ENCODE measurements around the gene ELMO1.

Gene ELMO1

DNA sequence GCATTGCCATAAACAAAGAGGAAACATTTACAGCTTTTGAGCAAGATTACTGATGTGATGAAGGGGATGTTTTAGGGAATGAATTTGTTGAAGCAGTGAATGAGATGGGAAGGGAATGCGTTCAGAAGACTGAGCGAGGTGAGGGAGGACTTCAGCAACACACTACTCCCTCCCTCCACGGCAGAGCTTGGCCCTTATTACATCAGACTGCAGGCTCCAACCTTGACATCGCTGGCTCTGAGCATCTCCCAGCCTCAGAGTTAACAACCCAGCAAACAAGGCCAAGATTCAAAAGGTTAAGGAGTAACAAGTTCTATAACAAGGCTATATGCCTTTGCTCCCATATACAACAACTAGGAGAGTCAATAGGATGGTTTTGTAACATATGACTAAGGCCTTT is 164.4 kb downstream of the ELMO1 start:
- peak overlapping the region in 2 of 7 experiments; percentile 7 to 54 for H3K4me3 ChIP-seq (ENCODE audit: control insufficient read depth in 1 of 7, extremely low read depth in 1 of 7, insufficient read depth in 4 of 7, low read depth in 2 of 7, low read length in 6 of 7)
- CTCF ChIA-PET: interaction anchor here (0.9 to 5.5 kb wide), 17 partner anchors 8 to 157 kb away, joined by 3 to 35 read pairs (median 4); no protein-coding TSS in a partner anchor
- no peak overlapping the region for H3K27ac ChIP-seq (ENCODE audit: insufficient read depth in 1 of 2, low read depth in 1 of 2, low read length in 2 of 2, poor library complexity in 1 of 2, severe bottlenecking in 2 of 2)
- peaks cover 0 to 25% (median 10%) of the 10 kb centered on the region in 4 experiments for H3K36me3 ChIP-seq (ENCODE audit: control insufficient read depth in 4 of 4, insufficient read depth in 4 of 4, low read length in 3 of 4)
- H3K4me1 ChIP-seq (ENCODE audit: control extremely low read depth in 1 of 4, control insufficient read depth in 4 of 4, insufficient read depth in 4 of 4, low read length in 3 of 4): peaks cover 17 to 56% (median 52%) of the 10 kb centered on the region in 4 experiments
- no peak for DNase-seq
- H3K9me3 ChIP-seq (ENCODE audit: control extremely low read depth in 1 of 5, control insufficient read depth in 4 of 5, insufficient read depth in 2 of 5, low read depth in 1 of 5, low read length in 4 of 5): no peaks in the 10 kb centered on the region
- 51% methylated on average over 2 of the region's 4 CpGs for WGBS (ENCODE audit: insufficient coverage)
- POLR2A ChIA-PET: interaction anchor here (0.6 to 1.0 kb wide), 2 partner anchors 12 to 27 kb away, joined by 4 to 5 read pairs; no protein-coding TSS in a partner anchor
- no peaks in the 10 kb centered on the region for H3K27me3 ChIP-seq (replicated peaks in 2 of 5; ENCODE audit: control insufficient read depth in 4 of 5, insufficient read depth in 5 of 5, low read length in 4 of 5)

DNA sequence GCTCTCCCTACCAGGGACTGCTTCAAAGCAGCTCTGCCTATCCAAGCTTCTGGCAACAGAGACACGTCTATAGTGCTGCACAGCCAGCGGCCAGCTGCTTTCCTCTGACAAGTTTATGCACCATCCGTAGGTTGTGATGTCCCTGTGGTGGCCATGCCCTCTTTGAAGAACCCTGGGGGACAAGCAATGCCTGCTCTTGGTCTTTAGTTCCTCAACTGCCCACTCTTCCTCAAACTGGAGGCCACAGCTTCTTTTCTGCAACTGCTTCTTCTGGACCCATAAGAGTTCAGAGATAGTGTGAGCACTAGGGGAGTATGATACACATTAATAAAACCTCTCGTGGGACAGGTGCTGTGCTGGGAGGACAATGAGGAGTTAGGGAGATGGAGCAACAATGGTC is 164.9 kb downstream of the ELMO1 start:
- DNase-seq: no peak

DNA sequence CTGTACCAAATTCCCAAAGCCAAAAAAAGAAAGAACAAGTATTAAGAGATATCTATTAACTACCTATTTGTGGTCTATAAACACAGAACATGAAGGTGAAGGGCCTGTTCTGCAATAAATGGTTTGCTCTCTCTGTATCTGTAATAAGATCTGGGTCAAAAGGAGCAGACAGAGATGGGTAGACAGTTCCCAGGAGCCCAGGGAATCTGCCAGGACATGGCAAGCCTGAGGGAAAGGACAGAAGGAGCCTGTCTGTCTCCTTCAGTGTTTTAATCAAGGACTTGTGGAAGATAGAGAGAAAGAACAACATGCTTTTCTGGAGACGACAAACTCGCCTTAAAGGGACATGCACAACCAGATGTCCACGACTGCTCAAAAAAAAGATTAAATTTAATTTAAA is 165.7 kb downstream of the ELMO1 start:
- Histone ChIP-seq H3K27ac (ENCODE audit: insufficient read depth in 1 of 2, low read depth in 1 of 2, low read length in 2 of 2, poor library complexity in 1 of 2, severe bottlenecking in 2 of 2) (peak overlapping the region in 1 of 2 experiments; percentile 25), H3K9me3 (ENCODE audit: control extremely low read depth in 1 of 5, control insufficient read depth in 4 of 5, insufficient read depth in 2 of 5, low read depth in 1 of 5, low read length in 4 of 5) (no peaks in the 10 kb centered on the region), H3K4me1 (ENCODE audit: control extremely low read depth in 1 of 4, control insufficient read depth in 4 of 4, insufficient read depth in 4 of 4, low read length in 3 of 4) (peaks cover 17 to 61% (median 50%) of the 10 kb centered on the region in 4 experiments), H3K4me3 (ENCODE audit: control insufficient read depth in 1 of 7, extremely low read depth in 1 of 7, insufficient read depth in 4 of 7, low read depth in 2 of 7, low read length in 6 of 7) (peak overlapping the region in 1 of 7 experiments; percentile 20), H3K27me3 (replicated peaks in 2 of 5; ENCODE audit: control insufficient read depth in 4 of 5, insufficient read depth in 5 of 5, low read length in 4 of 5) (no peaks in the 10 kb centered on the region), H3K36me3 (ENCODE audit: control insufficient read depth in 4 of 4, insufficient read depth in 4 of 4, low read length in 3 of 4) (peaks cover 0 to 22% (median 12%) of the 10 kb centered on the region in 4 experiments)
- ChIA-PET POLR2A (no interaction called here), CTCF (interaction anchor here (1.0 to 5.5 kb wide), 5 partner anchors 9 to 69 kb away, joined by 3 to 35 read pairs (median 8); no protein-coding TSS in a partner anchor)
- no peak for DNase-seq
- 100% methylated on average over 2 of the region's 3 CpGs for WGBS (ENCODE audit: insufficient coverage)

More for the DNA sequence above, 164.9 kb downstream of the ELMO1 start:
- WGBS (ENCODE audit: insufficient coverage): 68% methylated on average over 4 of the region's 4 CpGs
- no peaks in the 10 kb centered on the region for H3K27me3 ChIP-seq (replicated peaks in 2 of 5; ENCODE audit: control insufficient read depth in 4 of 5, insufficient read depth in 5 of 5, low read length in 4 of 5)
- peaks cover 17 to 55% (median 50%) of the 10 kb centered on the region in 4 experiments for H3K4me1 ChIP-seq (ENCODE audit: control extremely low read depth in 1 of 4, control insufficient read depth in 4 of 4, insufficient read depth in 4 of 4, low read length in 3 of 4)
- ChIA-PET POLR2A (no interaction called here), CTCF (interaction anchor here (0.9 to 5.5 kb wide), 10 partner anchors 8 to 68 kb away, joined by 3 to 35 read pairs (median 6); no protein-coding TSS in a partner anchor)
- H3K9me3 ChIP-seq (ENCODE audit: control extremely low read depth in 1 of 5, control insufficient read depth in 4 of 5, insufficient read depth in 2 of 5, low read depth in 1 of 5, low read length in 4 of 5): no peaks in the 10 kb centered on the region
- H3K27ac ChIP-seq (ENCODE audit: insufficient read depth in 1 of 2, low read depth in 1 of 2, low read length in 2 of 2, poor library complexity in 1 of 2, severe bottlenecking in 2 of 2): no peak overlapping the region
- H3K4me3 ChIP-seq (ENCODE audit: control insufficient read depth in 1 of 7, extremely low read depth in 1 of 7, insufficient read depth in 4 of 7, low read depth in 2 of 7, low read length in 6 of 7): peak overlapping the region in 2 of 7 experiments; percentile 7 to 20
- peaks cover 0 to 23% (median 12%) of the 10 kb centered on the region in 4 experiments for H3K36me3 ChIP-seq (ENCODE audit: control insufficient read depth in 4 of 4, insufficient read depth in 4 of 4, low read length in 3 of 4)

- H3K4me3 ChIP-seq (ENCODE audit: control insufficient read depth in 1 of 7, extremely low read depth in 1 of 7, insufficient read depth in 4 of 7, low read depth in 2 of 7, low read length in 6 of 7): no peak overlapping the region
- H3K27ac ChIP-seq (ENCODE audit: insufficient read depth in 1 of 2, low read depth in 1 of 2, low read length in 2 of 2, poor library complexity in 1 of 2, severe bottlenecking in 2 of 2): peak overlapping the region in 1 of 2 experiments; percentile 25
- DNase-seq: no peak
- peaks cover 17 to 61% (median 48%) of the 10 kb centered on the region in 4 experiments for H3K4me1 ChIP-seq (ENCODE audit: control extremely low read depth in 1 of 4, control insufficient read depth in 4 of 4, insufficient read depth in 4 of 4, low read length in 3 of 4)
- ChIA-PET POLR2A (no interaction called here), CTCF (interaction anchor here (0.7 to 1.1 kb wide), 2 partner anchors 14 to 231 kb away, joined by 3 read pairs; no protein-coding TSS in a partner anchor)
- H3K9me3 ChIP-seq (ENCODE audit: control extremely low read depth in 1 of 5, control insufficient read depth in 4 of 5, insufficient read depth in 2 of 5, low read depth in 1 of 5, low read length in 4 of 5): no peaks in the 10 kb centered on the region
- 64% methylated on average over 2 of the region's 4 CpGs for WGBS (ENCODE audit: insufficient coverage)
- no peaks in the 10 kb centered on the region for H3K27me3 ChIP-seq (replicated peaks in 2 of 5; ENCODE audit: control insufficient read depth in 4 of 5, insufficient read depth in 5 of 5, low read length in 4 of 5)
- peaks cover 0 to 28% (median 14%) of the 10 kb centered on the region in 4 experiments for H3K36me3 ChIP-seq (ENCODE audit: control insufficient read depth in 4 of 4, insufficient read depth in 4 of 4, low read length in 3 of 4)
Measured at GRCh38 chr7:37282093-37282444, 166.6 kb downstream of the ELMO1 start.

GRCh38 chr7:37281368-37282092 is 167.1 kb downstream of the ELMO1 start:
- 86% methylated on average over 4 of the region's 5 CpGs for WGBS (ENCODE audit: insufficient coverage)
- Histone ChIP-seq H3K4me3 (ENCODE audit: control insufficient read depth in 1 of 7, extremely low read depth in 1 of 7, insufficient read depth in 4 of 7, low read depth in 2 of 7, low read length in 6 of 7) (no peak overlapping the region), H3K27ac (ENCODE audit: insufficient read depth in 1 of 2, low read depth in 1 of 2, low read length in 2 of 2, poor library complexity in 1 of 2, severe bottlenecking in 2 of 2) (no peak overlapping the region), H3K36me3 (ENCODE audit: control insufficient read depth in 4 of 4, insufficient read depth in 4 of 4, low read length in 3 of 4) (peaks cover 0 to 32% (median 15%) of the 10 kb centered on the region in 4 experiments), H3K9me3 (ENCODE audit: control extremely low read depth in 1 of 5, control insufficient read depth in 4 of 5, insufficient read depth in 2 of 5, low read depth in 1 of 5, low read length in 4 of 5) (no peaks in the 10 kb centered on the region), H3K4me1 (ENCODE audit: control extremely low read depth in 1 of 4, control insufficient read depth in 4 of 4, insufficient read depth in 4 of 4, low read length in 3 of 4) (peaks cover 17 to 56% (median 43%) of the 10 kb centered on the region in 4 experiments), H3K27me3 (replicated peaks in 2 of 5; ENCODE audit: control insufficient read depth in 4 of 5, insufficient read depth in 5 of 5, low read length in 4 of 5) (no peaks in the 10 kb centered on the region)
- DNase-seq: no peak
- ChIA-PET CTCF (interaction anchor here (0.7 to 1.1 kb wide), 2 partner anchors 14 to 232 kb away, joined by 3 read pairs; no protein-coding TSS in a partner anchor), POLR2A (no interaction called here)

DNA sequence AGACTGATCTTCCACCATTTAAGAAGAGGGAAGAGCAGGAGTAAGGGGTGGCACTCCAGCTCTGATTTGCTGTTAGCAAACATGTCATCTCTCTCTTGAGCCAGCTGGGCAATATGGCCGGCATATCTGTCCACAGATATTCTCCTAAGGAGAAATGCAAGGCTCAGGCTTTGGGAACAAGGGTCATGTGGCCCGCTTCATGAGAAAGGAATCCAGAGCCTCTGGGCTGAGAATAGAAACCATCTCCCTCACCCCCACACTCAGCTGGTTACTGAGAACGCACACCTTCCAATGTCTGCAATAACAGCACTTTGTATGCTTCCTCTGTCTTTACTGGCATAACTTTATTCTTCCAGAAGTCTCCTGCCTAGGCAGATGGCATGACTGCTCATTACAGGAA is 171.2 kb downstream of the ELMO1 start:
- ChIA-PET CTCF (interaction anchor here (0.8 to 2.1 kb wide), 5 partner anchors 9 to 19 kb away, joined by 3 to 9 read pairs (median 5); no protein-coding TSS in a partner anchor), POLR2A (no interaction called here)
- 91% methylated on average over 1 of the region's 3 CpGs for WGBS (ENCODE audit: insufficient coverage)
- Histone ChIP-seq H3K36me3 (ENCODE audit: control insufficient read depth in 4 of 4, insufficient read depth in 4 of 4, low read length in 3 of 4) (peaks cover 0 to 33% (median 18%) of the 10 kb centered on the region in 4 experiments), H3K27me3 (replicated peaks in 2 of 5; ENCODE audit: control insufficient read depth in 4 of 5, insufficient read depth in 5 of 5, low read length in 4 of 5) (no peaks in the 10 kb centered on the region), H3K27ac (ENCODE audit: insufficient read depth in 1 of 2, low read depth in 1 of 2, low read length in 2 of 2, poor library complexity in 1 of 2, severe bottlenecking in 2 of 2) (peak overlapping the region in 1 of 2 experiments; percentile 29), H3K9me3 (ENCODE audit: control extremely low read depth in 1 of 5, control insufficient read depth in 4 of 5, insufficient read depth in 2 of 5, low read depth in 1 of 5, low read length in 4 of 5) (no peaks in the 10 kb centered on the region), H3K4me3 (ENCODE audit: control insufficient read depth in 1 of 7, extremely low read depth in 1 of 7, insufficient read depth in 4 of 7, low read depth in 2 of 7, low read length in 6 of 7) (no peak overlapping the region), H3K4me1 (ENCODE audit: control extremely low read depth in 1 of 4, control insufficient read depth in 4 of 4, insufficient read depth in 4 of 4, low read length in 3 of 4) (peaks cover 0 to 20% (median 5%) of the 10 kb centered on the region in 4 experiments)
- DNase-seq: no peak
